ENCODE data around the gene LRRC52.

DNA sequence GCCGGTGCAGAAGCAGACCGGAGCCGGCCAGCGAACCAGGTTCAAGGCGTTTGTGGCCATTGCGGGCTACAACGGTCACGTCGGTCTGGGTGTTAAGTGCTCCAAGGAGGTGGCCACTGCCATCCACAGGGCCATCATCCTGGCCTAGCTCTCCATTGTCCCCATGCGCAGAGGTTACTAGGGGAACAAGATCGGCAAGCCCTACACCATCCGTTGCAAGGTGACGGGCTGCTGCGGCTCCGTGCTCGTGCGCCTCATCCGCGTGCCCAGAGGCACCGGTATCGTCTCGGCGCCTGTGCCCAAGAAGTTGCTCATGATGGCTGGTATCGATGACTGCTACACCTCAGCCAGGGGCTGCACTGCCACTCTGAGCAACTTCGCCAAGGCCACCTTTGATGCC lies 38.1 kb downstream of the LRRC52 start:
- TF ChIP-seq POLR2A (IDR thresholded peaks at IDR 0.05; ENCODE audit: extremely low read depth, insufficient read length), result no peak
- TF ChIP-seq, protein P1, sequence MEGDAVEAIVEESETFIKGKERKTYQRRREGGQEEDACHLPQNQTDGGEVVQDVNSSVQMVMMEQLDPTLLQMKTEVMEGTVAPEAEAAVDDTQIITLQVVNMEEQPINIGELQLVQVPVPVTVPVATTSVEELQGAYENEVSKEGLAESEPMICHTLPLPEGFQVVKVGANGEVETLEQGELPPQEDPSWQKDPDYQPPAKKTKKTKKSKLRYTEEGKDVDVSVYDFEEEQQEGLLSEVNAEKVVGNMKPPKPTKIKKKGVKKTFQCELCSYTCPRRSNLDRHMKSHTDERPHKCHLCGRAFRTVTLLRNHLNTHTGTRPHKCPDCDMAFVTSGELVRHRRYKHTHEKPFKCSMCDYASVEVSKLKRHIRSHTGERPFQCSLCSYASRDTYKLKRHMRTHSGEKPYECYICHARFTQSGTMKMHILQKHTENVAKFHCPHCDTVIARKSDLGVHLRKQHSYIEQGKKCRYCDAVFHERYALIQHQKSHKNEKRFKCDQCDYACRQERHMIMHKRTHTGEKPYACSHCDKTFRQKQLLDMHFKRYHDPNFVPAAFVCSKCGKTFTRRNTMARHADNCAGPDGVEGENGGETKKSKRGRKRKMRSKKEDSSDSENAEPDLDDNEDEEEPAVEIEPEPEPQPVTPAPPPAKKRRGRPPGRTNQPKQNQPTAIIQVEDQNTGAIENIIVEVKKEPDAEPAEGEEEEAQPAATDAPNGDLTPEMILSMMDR (IDR thresholded peaks at IDR 0.05; ENCODE audit: low read depth, low read length), result no peak
- no peak for TF ChIP-seq MAX (IDR thresholded peaks at IDR 0.05; ENCODE audit: low read depth, low read length)

Data from NB4 (cell line).